C4-2B (cell line): ENCODE results near the gene ZP2.

Experiments
- ZFX ChIP-seq: fragments of 450-650 bp; IDR thresholded peaks from 2 replicates; pipeline ENCODE4 v1.6.1; 2017
- TF ChIP-seq, protein P1 (sequence below): fragments of 450-650 bp; conservative IDR thresholded peaks from 2 replicates; pipeline ENCODE4 v1.5.1; 2017; ENCODE audit warnings: mild to moderate bottlenecking

DNA sequence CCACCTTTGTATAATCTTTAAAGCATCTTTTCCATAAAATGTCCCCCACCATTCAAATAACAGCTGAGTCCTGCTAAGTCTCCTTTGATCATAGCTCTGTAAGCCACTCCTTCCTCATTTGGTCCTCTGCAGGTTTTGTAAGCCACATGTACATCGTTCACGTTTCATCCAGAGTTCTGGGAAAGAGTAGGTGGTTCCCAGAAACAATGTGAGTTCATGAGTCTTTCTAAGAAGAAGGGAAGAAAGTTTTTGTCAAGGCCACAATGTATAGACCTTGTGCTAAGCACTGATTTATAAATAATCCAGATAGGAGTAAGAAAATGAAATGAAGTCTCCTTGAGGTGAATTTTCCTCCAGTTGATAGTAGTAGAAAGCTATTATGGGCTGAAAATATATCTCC lies 13.4 kb upstream of the ZP2 start:
- TF ChIP-seq, protein P1, sequence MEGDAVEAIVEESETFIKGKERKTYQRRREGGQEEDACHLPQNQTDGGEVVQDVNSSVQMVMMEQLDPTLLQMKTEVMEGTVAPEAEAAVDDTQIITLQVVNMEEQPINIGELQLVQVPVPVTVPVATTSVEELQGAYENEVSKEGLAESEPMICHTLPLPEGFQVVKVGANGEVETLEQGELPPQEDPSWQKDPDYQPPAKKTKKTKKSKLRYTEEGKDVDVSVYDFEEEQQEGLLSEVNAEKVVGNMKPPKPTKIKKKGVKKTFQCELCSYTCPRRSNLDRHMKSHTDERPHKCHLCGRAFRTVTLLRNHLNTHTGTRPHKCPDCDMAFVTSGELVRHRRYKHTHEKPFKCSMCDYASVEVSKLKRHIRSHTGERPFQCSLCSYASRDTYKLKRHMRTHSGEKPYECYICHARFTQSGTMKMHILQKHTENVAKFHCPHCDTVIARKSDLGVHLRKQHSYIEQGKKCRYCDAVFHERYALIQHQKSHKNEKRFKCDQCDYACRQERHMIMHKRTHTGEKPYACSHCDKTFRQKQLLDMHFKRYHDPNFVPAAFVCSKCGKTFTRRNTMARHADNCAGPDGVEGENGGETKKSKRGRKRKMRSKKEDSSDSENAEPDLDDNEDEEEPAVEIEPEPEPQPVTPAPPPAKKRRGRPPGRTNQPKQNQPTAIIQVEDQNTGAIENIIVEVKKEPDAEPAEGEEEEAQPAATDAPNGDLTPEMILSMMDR: no peak
- TF ChIP-seq ZFX: no peak
